ENCODE measurements around the gene ADGRL1.

Gene ADGRL1

GRCh38 chr19:14152713-14153112 is 53.3 kb downstream of the ADGRL1 start:
- H3K27me3 ChIP-seq (ENCODE audit: insufficient read depth, low read length, poor library complexity), result no peaks in the 10 kb centered on the region
- DNase-seq (no peak), ATAC-seq (ENCODE audit: insufficient read depth, low read depth) (no peak)
- H3K27ac ChIP-seq (ENCODE audit: low read length), result no peak overlapping the region
- H3K4me1 ChIP-seq (ENCODE audit: insufficient read depth, low read length), result no peaks in the 10 kb centered on the region
- no peaks in the 10 kb centered on the region for H3K9me3 ChIP-seq (ENCODE audit: insufficient read depth, low read length, severe bottlenecking)
- no peak overlapping the region for H3K4me2 ChIP-seq (ENCODE audit: insufficient read depth, low read length)
- peaks cover 44% of the 10 kb centered on the region for H4K20me1 ChIP-seq (ENCODE audit: insufficient read depth, low read length)
- H2AFZ ChIP-seq (ENCODE audit: low read depth, low read length), result no peak overlapping the region
- H3K79me2 ChIP-seq (ENCODE audit: insufficient read depth, low read length), result peaks cover 33% of the 10 kb centered on the region
- H3K4me3 ChIP-seq (ENCODE audit: low read depth in 1 of 2, low read length in 2 of 2), result no peak overlapping the region
- peaks cover 58% of the 10 kb centered on the region for H3K36me3 ChIP-seq (ENCODE audit: insufficient read depth, low read length)
- H3K9ac ChIP-seq (ENCODE audit: low read depth, low read length), result no peak overlapping the region
- no peak for TF ChIP-seq EZH2 (IDR thresholded peaks at IDR 0.05; ENCODE audit: borderline replicate concordance, low read depth, low read length, severe bottlenecking)
- TF ChIP-seq, protein P1, sequence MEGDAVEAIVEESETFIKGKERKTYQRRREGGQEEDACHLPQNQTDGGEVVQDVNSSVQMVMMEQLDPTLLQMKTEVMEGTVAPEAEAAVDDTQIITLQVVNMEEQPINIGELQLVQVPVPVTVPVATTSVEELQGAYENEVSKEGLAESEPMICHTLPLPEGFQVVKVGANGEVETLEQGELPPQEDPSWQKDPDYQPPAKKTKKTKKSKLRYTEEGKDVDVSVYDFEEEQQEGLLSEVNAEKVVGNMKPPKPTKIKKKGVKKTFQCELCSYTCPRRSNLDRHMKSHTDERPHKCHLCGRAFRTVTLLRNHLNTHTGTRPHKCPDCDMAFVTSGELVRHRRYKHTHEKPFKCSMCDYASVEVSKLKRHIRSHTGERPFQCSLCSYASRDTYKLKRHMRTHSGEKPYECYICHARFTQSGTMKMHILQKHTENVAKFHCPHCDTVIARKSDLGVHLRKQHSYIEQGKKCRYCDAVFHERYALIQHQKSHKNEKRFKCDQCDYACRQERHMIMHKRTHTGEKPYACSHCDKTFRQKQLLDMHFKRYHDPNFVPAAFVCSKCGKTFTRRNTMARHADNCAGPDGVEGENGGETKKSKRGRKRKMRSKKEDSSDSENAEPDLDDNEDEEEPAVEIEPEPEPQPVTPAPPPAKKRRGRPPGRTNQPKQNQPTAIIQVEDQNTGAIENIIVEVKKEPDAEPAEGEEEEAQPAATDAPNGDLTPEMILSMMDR (IDR thresholded peaks at IDR 0.05; ENCODE audit: borderline replicate concordance, extremely low read depth, low read length, poor library complexity, severe bottlenecking), result no peak

DNA sequence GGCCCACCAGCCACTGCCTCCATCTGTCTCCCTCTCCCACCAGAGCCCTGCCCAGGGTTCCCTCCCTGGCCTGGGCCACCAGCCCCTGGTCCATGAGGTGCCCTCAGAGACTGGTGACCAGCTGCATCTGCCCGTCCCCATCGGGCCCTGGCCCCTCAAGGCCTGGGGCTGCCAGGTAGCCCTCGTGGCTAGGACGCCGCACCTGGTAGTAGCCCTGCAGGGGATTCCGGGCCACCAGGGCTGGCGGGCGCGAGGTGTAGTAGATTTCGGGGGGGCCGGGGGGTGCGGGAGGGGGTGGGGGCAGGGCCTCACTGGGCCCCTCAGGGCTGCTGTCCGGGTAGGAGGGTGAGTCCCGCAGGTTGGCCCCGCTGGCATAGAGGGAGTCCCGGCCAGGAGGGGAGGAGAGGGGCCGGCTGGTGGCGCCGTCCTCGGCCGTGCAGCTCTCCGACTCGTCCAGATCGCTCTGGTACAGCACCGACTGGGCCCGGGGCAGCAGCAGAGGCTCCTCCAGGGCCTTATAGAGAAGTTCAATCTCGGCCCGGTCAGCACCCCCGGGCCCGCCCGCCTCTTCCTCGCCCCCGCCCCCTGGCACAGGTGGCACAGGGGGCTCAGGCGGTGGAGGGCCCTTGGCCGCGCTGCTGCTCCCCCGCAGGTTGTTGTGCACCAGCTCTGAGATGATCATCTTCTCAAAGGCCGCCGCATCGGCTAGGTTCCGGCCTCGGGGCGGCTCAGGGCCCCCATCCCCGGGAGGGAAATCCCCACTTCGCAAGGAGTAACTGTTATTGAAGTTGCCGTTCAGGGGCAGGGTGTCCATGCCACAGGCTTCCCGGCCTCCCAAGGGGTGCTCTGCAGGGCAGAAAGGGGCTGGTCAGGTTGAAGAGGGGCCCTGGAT is 55.0 kb downstream of the ADGRL1 start:
- Histone ChIP-seq H3K9me3 (ENCODE audit: insufficient read depth, low read length, severe bottlenecking) (no peaks in the 10 kb centered on the region), H3K4me1 (ENCODE audit: insufficient read depth, low read length) (no peaks in the 10 kb centered on the region), H3K27me3 (ENCODE audit: insufficient read depth, low read length, poor library complexity) (no peaks in the 10 kb centered on the region), H3K79me2 (ENCODE audit: insufficient read depth, low read length) (peaks cover 40% of the 10 kb centered on the region), H4K20me1 (ENCODE audit: insufficient read depth, low read length) (peaks cover 44% of the 10 kb centered on the region), H3K4me3 (ENCODE audit: low read depth in 1 of 2, low read length in 2 of 2) (no peak overlapping the region), H2AFZ (ENCODE audit: low read depth, low read length) (no peak overlapping the region), H3K36me3 (ENCODE audit: insufficient read depth, low read length) (peaks cover 42% of the 10 kb centered on the region), H3K9ac (ENCODE audit: low read depth, low read length) (no peak overlapping the region), H3K27ac (ENCODE audit: low read length) (no peak overlapping the region), H3K4me2 (ENCODE audit: insufficient read depth, low read length) (no peak overlapping the region)
- DNase-seq (no peak), ATAC-seq (ENCODE audit: insufficient read depth, low read depth) (no peak)
- TF ChIP-seq EZH2 (IDR thresholded peaks at IDR 0.05; ENCODE audit: borderline replicate concordance, low read depth, low read length, severe bottlenecking), result no peak
- TF ChIP-seq, protein P1 (IDR thresholded peaks at IDR 0.05; ENCODE audit: borderline replicate concordance, extremely low read depth, low read length, poor library complexity, severe bottlenecking), result no peak

DNA sequence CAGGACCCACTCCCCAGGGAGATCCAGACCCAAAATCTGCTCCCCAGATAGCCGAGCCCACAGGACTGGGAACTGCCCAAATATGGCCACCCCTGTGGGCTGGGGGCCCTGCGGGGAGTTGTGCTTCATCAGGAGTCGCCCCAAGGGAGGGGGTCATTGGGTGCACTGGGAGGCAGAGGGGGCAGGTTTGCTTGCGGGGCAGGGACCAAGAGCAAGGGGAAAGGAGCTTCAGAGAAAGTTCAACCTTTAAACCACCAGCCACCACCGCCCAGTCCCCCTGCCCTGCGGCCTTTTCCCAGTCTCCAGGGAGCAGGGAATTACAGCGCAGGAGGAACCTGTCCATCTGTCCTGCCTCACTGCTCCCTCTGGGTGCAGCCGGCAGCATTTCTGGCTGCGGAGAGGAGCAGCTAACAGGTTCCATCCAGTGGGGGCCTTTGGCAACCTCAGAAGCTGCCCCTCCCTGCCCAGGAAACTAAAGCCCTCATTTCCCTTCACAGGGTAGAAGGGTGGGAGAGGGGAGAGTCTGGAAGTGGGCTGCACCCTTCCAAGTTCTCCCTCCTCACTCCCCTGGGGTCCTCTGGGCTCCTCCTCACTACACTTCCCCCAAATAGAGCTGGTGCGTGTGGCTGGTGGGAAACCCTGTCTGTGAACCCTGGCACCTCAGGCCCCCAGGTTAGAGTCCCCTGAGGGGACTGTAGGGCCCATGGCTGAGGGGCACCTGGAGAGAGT is 55.8 kb downstream of the ADGRL1 start:
- H3K36me3 ChIP-seq (ENCODE audit: insufficient read depth, low read length), result peaks cover 34% of the 10 kb centered on the region
- no peak overlapping the region for H3K27ac ChIP-seq (ENCODE audit: low read length)
- H3K4me2 ChIP-seq (ENCODE audit: insufficient read depth, low read length), result no peak overlapping the region
- peaks cover 48% of the 10 kb centered on the region for H4K20me1 ChIP-seq (ENCODE audit: insufficient read depth, low read length)
- no peak for DNase-seq
- no peak for TF ChIP-seq EZH2 (IDR thresholded peaks at IDR 0.05; ENCODE audit: borderline replicate concordance, low read depth, low read length, severe bottlenecking)
- TF ChIP-seq, protein P1 (IDR thresholded peaks at IDR 0.05; ENCODE audit: borderline replicate concordance, extremely low read depth, low read length, poor library complexity, severe bottlenecking), result no peak
- peaks cover 48% of the 10 kb centered on the region for H3K79me2 ChIP-seq (ENCODE audit: insufficient read depth, low read length)
- no peaks in the 10 kb centered on the region for H3K4me1 ChIP-seq (ENCODE audit: insufficient read depth, low read length)
- no peaks in the 10 kb centered on the region for H3K27me3 ChIP-seq (ENCODE audit: insufficient read depth, low read length, poor library complexity)
- no peak overlapping the region for H3K9ac ChIP-seq (ENCODE audit: low read depth, low read length)
- H3K4me3 ChIP-seq (ENCODE audit: low read depth in 1 of 2, low read length in 2 of 2), result no peak overlapping the region
- no peaks in the 10 kb centered on the region for H3K9me3 ChIP-seq (ENCODE audit: insufficient read depth, low read length, severe bottlenecking)
- no peak overlapping the region for H2AFZ ChIP-seq (ENCODE audit: low read depth, low read length)
- ATAC-seq (ENCODE audit: insufficient read depth, low read depth), result no peak

All from DND-41 (cell line).